PC-3 (cell line): Measurements from ENCODE around the gene NTN3. TPM values are rescaled to one million over a fixed set of nuclear protein-coding genes. Genes with fewer than 3 reads are reported as not detected.
"Not testable (repeated sequence)": the region's sequence is repeated elsewhere in the genome, so short reads cannot be mapped to it uniquely, and the experiment has no call there.

Source experiments
- ATAC-seq: fragments of 200-7000 bp; cut with Tn5 transposase; 2 replicates; pipeline ENCODE4 v1.9.1; 2020; ENCODE audit warnings: mild to moderate bottlenecking, moderate library complexity
- BruUV-seq: library from RNA; stranded (reverse); fragments of 400-500 nt; replicated peaks from 2 replicates; lab custom pipeline; 2021; lab: Mats Ljungman, UMichigan
- CTCF ChIA-PET: fragments of 300-600 bp; sonication (Branson Sonifier 250); formaldehyde crosslinking; loops from one replicate; lab custom pipeline; 2022; ENCODE audit warnings: antibody characterized with exemption; lab: Charles Lee
- POLR2A ChIA-PET: fragments of 300-600 bp; sonication (Branson Sonifier 250); formaldehyde crosslinking; loops from one replicate; lab custom pipeline; 2022; ENCODE audit warnings: antibody characterized with exemption; ENCODE audit not compliant: unreplicated experiment; lab: Charles Lee
- DNase-seq: peaks from one replicate; pipeline ENCODE4 v3.0.0-alpha.2; 2015
- H2AFZ ChIP-seq: fragments of 300-600 bp; sonication (generic); 2 replicates; pipeline ENCODE4 v1.6.0; 2016; ENCODE audit warnings: antibody characterized with exemption, low read length
- H3F3A ChIP-seq: fragments of 300-600 bp; sonication (generic); one replicate; pipeline ENCODE4 v1.6.0; 2017; ENCODE audit warnings: antibody characterized with exemption, low read length, control low read depth, mild to moderate bottlenecking; ENCODE audit not compliant: unreplicated experiment
- H3K27ac ChIP-seq: fragments of 300-600 bp; sonication (generic); 2 replicates; pipeline ENCODE4 v1.5.1; 2016; ENCODE audit warnings: mild to moderate bottlenecking, low read length
- H3K27me3 ChIP-seq: fragments of 300-600 bp; sonication (generic); 2 replicates; pipeline ENCODE4 v1.6.1; 2016; ENCODE audit warnings: low read length, mixed read lengths
- H3K36me3 ChIP-seq: fragments of 300-600 bp; sonication (generic); 2 replicates; pipeline ENCODE4 v1.6.1; 2016; ENCODE audit warnings: low read depth, mixed run types, low read length, mixed read lengths
- H3K4me1 ChIP-seq: fragments of 300-600 bp; sonication (generic); 2 replicates; pipeline ENCODE4 v1.5.1; 2016; ENCODE audit warnings: low read length; ENCODE audit not compliant: insufficient read depth
- H3K4me2 ChIP-seq: fragments of 300-600 bp; sonication (generic); 2 replicates; pipeline ENCODE4 v1.6.0; 2016; ENCODE audit warnings: low read length
- H3K4me3 ChIP-seq: fragments of 300-600 bp; sonication (generic); 2 replicates; pipeline ENCODE4 v1.5.1; 2016; ENCODE audit warnings: mild to moderate bottlenecking, low read length, mixed read lengths
- H3K79me2 ChIP-seq: fragments of 300-600 bp; sonication (generic); 2 replicates; pipeline ENCODE4 v1.6.1; 2017; ENCODE audit warnings: low read length, mixed read lengths
- H3K9ac ChIP-seq: fragments of 300-600 bp; sonication (generic); 2 replicates; pipeline ENCODE4 v1.6.0; 2016; ENCODE audit warnings: mild to moderate bottlenecking, low read length
- H3K9me2 ChIP-seq: fragments of 300-600 bp; sonication (generic); replicated peaks from 2 replicates; pipeline ENCODE4 v1.6.1; 2016; ENCODE audit warnings: mixed run types, low read length, mixed read lengths
- H3K9me3 ChIP-seq: fragments of 300-600 bp; sonication (generic); 2 replicates; pipeline ENCODE4 v1.6.1; 2016; ENCODE audit warnings: low read length, mixed read lengths
- H4K20me1 ChIP-seq: fragments of 300-600 bp; sonication (generic); 2 replicates; pipeline ENCODE4 v1.6.1; 2016; ENCODE audit warnings: low read length, mixed read lengths
- EZH2 ChIP-seq: fragments of 300-600 bp; sonication (generic); IDR thresholded peaks from one replicate; pipeline ENCODE4 v1.6.1; 2017; ENCODE audit warnings: antibody characterized with exemption, mild to moderate bottlenecking, low read length; ENCODE audit not compliant: unreplicated experiment
- EZH2phosphoT487 ChIP-seq: fragments of 300-600 bp; sonication (generic); IDR thresholded peaks from 2 replicates; pipeline ENCODE4 v1.6.1; 2018; ENCODE audit warnings: mild to moderate bottlenecking, antibody characterized with exemption, low read length, borderline replicate concordance
- intact Hi-C: fragments of 100-400 bp; cut with micrococcal nuclease; formaldehyde crosslinking; loops from 2 replicates; pipeline ENCODE4 v1.9.0; 2023
- total RNA-seq: library from RNA; depleted of rRNA; stranded (reverse); fragments of >200 nt; gene quantifications from 2 replicates; pipeline ENCODE4 v1.2.3, GENCODE V29; 2014
- TF ChIP-seq, protein P1 (sequence below): fragments of 300-600 bp; sonication (generic); conservative IDR thresholded peaks from 2 replicates; pipeline ENCODE4 v1.5.1; 2017; ENCODE audit warnings: antibody characterized with exemption, low read depth, mild to moderate bottlenecking, low read length

The NTN3 gene
- total RNA-seq, 1 experiment from 2014 or later: not detected

- Histone ChIP-seq H3K9ac (no peak overlapping the region), H3K4me3 (no peak overlapping the region), H3K79me2 (peaks cover 32% of the 10 kb centered on the region), H3K4me2 (no peak overlapping the region), H3K9me3 (no peaks in the 10 kb centered on the region), H3F3A (no peaks in the 10 kb centered on the region), H3K27ac (no peak overlapping the region), H2AFZ (no peak overlapping the region), H3K36me3 (peaks cover 25% of the 10 kb centered on the region; the same call in 1 of the 2 replicates), H4K20me1 (peaks cover 8% of the 10 kb centered on the region; the same call in 1 of the 2 replicates), H3K4me1 (peaks cover 9% of the 10 kb centered on the region), H3K9me2 (no peaks in the 10 kb centered on the region), H3K27me3 (no peaks in the 10 kb centered on the region)
- no TSS peak for BruUV-seq
- TF ChIP-seq EZH2 (no peak), EZH2phosphoT487 (no peak)
- TF ChIP-seq, protein P1, sequence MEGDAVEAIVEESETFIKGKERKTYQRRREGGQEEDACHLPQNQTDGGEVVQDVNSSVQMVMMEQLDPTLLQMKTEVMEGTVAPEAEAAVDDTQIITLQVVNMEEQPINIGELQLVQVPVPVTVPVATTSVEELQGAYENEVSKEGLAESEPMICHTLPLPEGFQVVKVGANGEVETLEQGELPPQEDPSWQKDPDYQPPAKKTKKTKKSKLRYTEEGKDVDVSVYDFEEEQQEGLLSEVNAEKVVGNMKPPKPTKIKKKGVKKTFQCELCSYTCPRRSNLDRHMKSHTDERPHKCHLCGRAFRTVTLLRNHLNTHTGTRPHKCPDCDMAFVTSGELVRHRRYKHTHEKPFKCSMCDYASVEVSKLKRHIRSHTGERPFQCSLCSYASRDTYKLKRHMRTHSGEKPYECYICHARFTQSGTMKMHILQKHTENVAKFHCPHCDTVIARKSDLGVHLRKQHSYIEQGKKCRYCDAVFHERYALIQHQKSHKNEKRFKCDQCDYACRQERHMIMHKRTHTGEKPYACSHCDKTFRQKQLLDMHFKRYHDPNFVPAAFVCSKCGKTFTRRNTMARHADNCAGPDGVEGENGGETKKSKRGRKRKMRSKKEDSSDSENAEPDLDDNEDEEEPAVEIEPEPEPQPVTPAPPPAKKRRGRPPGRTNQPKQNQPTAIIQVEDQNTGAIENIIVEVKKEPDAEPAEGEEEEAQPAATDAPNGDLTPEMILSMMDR: no peak
- no peak for DNase-seq
- no peak for ATAC-seq
- POLR2A ChIA-PET: no interaction called here
- intact Hi-C loops: no loop called here
- CTCF ChIA-PET: no interaction called here
Observed at GRCh38 chr16:2432801-2433505, 38.1 kb upstream of the NTN3 start.

DNA sequence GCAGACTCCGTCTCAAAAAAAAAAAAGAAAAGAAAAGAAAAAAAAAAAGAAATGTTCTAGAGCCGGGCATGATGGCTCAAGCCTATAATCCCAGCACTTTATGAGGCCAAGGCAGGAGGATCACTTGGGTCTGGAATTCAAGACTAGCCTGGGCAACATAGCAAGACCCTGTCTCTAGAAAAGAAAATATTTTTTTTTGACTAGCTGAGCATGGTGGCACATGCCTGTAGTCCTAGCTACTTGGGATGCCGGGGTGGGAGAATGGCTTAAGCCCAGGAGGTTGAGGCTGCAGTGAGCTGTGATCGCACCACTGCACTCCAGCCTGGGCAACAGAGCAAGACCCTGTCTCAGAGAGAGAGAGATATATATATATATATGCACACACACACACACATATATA lies 35.9 kb upstream of the NTN3 start:
- H3K27me3 ChIP-seq, H3K27ac ChIP-seq, H3K9me2 ChIP-seq, H3K9ac ChIP-seq, H3K4me3 ChIP-seq, H3K4me2 ChIP-seq, BruUV-seq, CTCF ChIA-PET, H3K9me3 ChIP-seq, intact Hi-C loops, DNase-seq, H2AFZ ChIP-seq, H3K4me1 ChIP-seq, ATAC-seq, H3F3A ChIP-seq, H4K20me1 ChIP-seq: not testable (repeated sequence)
- POLR2A ChIA-PET: interaction anchor here (0.7 kb wide), 1 partner anchor 50 kb away, joined by 3 read pairs; no protein-coding TSS in a partner anchor
- peaks cover 23% of the 10 kb centered on the region for H3K79me2 ChIP-seq
- peaks cover 25% of the 10 kb centered on the region; the same call in 1 of the 2 replicates for H3K36me3 ChIP-seq

DNA sequence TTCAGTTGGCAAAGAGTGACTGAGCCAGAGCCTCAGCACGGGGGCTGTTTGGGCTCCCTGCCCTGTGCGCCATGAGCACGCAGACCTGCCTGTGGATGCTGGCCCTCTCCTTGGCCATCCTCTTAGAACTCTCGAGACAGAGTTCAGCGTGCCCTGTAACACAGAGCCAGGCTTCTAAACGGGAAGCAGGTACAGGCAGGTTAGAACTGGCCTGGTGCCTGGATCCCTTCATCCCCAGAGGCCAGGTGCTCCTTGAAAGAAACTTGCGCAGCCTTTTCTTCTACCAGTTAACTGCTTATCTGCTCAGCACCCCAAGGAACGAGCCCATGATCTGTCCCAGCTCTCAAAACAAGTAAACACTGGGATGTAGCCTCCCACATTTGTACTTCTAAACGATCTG lies 35.0 kb upstream of the NTN3 start:
- no peaks in the 10 kb centered on the region for H3K9me2 ChIP-seq
- no peak overlapping the region for H3K9ac ChIP-seq
- H3K9me3 ChIP-seq: no peaks in the 10 kb centered on the region
- ChIA-PET POLR2A (no interaction called here), CTCF (no interaction called here)
- H3K4me2 ChIP-seq: no peak overlapping the region
- H3K4me1 ChIP-seq: peaks cover 2% of the 10 kb centered on the region
- TF ChIP-seq EZH2phosphoT487: no peak
- no peak for TF ChIP-seq EZH2
- TF ChIP-seq, protein P1: no peak
- DNase-seq (no peak), ATAC-seq (no peak)
- intact Hi-C loops: no loop called here
- peaks cover 1% of the 10 kb centered on the region; the same call in 1 of the 2 replicates for H4K20me1 ChIP-seq
- H3K27me3 ChIP-seq: no peaks in the 10 kb centered on the region
- H3F3A ChIP-seq: no peaks in the 10 kb centered on the region
- peaks cover 25% of the 10 kb centered on the region; the same call in 1 of the 2 replicates for H3K36me3 ChIP-seq
- BruUV-seq: no TSS peak
- no peak overlapping the region for H3K4me3 ChIP-seq
- peaks cover 14% of the 10 kb centered on the region for H3K79me2 ChIP-seq
- no peak overlapping the region for H3K27ac ChIP-seq
- H2AFZ ChIP-seq: no peak overlapping the region
